ENCODE measurements around the gene UQCRC1.

Gene UQCRC1

DNA sequence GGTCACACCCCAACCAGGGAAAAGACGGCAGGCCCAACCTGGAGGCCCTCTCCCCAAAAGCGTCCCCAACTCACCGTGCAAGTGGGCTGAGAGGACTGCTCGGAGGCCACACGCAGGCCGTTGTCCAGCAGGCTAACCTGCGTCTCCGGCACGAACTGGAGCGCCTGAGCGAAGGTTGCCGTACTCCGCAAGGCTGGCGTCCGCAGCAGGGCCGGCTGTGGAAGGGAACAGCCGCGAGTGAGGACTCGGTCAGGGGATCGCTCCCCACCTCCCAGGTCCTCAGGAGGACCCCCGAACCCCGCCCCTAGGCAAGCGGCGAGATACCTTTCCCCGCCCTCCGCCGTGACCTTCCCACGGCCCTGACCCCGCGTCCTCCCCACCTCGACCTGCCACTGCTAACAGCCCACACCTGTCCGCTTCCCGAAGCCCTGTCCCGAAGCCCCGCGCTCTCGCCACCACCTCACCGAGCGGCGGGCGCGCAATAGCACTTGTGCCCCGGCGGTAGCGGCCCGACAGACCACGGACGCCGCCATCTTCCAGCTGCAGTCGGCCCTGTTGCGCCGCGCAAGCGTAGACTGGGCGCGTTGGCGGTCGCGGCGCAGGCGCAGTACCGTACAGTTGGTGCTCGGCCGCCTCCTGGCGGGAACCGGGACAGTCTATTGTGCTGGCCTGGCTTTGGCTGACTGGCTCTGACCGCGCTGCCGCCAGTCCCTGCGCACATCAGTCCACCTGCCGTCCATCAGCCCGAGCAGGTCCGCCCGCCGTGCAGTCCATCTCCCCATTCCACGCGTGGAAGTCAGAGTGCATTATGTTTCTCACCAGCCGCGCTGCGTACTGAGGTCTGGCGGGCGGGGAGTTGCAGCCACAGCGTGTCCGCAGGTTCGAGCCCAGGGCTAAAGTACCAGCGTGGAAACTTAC is at the start of gene UQCRC1:
TSS of gene UQCRC1 (minus strand) at position 559 of the 918 bp plus-strand sequence. CDS start at position 533, 26 bp downstream.
- TF ChIP-seq, protein P1, sequence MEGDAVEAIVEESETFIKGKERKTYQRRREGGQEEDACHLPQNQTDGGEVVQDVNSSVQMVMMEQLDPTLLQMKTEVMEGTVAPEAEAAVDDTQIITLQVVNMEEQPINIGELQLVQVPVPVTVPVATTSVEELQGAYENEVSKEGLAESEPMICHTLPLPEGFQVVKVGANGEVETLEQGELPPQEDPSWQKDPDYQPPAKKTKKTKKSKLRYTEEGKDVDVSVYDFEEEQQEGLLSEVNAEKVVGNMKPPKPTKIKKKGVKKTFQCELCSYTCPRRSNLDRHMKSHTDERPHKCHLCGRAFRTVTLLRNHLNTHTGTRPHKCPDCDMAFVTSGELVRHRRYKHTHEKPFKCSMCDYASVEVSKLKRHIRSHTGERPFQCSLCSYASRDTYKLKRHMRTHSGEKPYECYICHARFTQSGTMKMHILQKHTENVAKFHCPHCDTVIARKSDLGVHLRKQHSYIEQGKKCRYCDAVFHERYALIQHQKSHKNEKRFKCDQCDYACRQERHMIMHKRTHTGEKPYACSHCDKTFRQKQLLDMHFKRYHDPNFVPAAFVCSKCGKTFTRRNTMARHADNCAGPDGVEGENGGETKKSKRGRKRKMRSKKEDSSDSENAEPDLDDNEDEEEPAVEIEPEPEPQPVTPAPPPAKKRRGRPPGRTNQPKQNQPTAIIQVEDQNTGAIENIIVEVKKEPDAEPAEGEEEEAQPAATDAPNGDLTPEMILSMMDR (IDR thresholded peaks at IDR 0.05; ENCODE audit: borderline replicate concordance, insufficient read depth, low read depth, low read length): peak; percentile 81
- H3K4me3 ChIP-seq (ENCODE audit: low read depth, low read length): peak within 1 kb of the TSS; percentile 98

GRCh38 chr3:48656841-48657281 is 47.4 kb upstream of the UQCRC1 start:
- peak overlapping the region; percentile 58 for H3K4me3 ChIP-seq (ENCODE audit: low read depth, low read length)
- TF ChIP-seq, protein P1 (IDR thresholded peaks at IDR 0.05; ENCODE audit: borderline replicate concordance, insufficient read depth, low read depth, low read length): no peak

- H3K4me3 ChIP-seq (ENCODE audit: low read depth, low read length): peak overlapping the region; percentile 58
- TF ChIP-seq, protein P1 (IDR thresholded peaks at IDR 0.05; ENCODE audit: borderline replicate concordance, insufficient read depth, low read depth, low read length): peak; percentile 87
These were observed 46.8 kb upstream of the UQCRC1 start for GRCh38 chr3:48656061-48656840.

DNA sequence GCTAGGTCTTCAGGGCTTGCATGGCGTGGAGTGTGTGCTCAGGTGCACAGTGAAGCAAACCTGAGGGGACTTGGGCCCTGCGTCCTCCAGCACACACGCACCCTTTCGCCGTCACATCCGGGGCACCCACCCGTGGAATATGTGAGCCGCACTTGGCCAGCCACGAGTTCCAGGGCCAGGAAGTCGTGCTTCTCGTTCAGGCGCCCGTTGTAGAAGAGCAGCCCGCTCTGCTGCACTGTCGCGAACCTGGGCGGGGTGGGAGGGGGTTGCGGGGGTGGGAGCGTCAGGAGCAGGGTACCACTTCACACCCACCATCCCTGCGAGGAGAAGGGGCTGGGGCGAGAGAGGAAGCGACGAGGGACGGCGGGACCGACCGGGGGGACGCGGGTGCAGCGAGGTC is 46.2 kb upstream of the UQCRC1 start:
- TF ChIP-seq, protein P1 (IDR thresholded peaks at IDR 0.05; ENCODE audit: borderline replicate concordance, insufficient read depth, low read depth, low read length): no peak
- H3K4me3 ChIP-seq (ENCODE audit: low read depth, low read length): no peak overlapping the region

DNA sequence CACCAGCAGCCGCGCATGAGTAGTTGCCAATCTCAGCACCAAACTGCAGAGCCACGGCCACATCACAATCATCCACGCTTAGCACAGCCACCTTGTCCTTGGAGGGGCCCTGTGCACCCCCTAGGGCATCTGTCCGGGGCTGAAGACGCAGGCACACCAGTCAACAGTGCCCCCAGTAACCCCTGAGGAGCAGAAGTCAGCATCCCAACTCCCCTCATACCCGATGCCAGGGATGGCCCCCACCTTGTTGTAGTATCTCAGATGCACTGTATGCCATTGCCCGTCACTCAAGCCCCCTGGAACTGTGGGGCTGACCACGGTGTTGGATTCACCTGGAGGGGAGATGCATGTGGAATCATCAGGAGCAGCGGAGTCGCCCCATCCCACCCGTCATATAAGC is 45.6 kb upstream of the UQCRC1 start:
- TF ChIP-seq, protein P1 (IDR thresholded peaks at IDR 0.05; ENCODE audit: borderline replicate concordance, insufficient read depth, low read depth, low read length): no peak
- no peak overlapping the region for H3K4me3 ChIP-seq (ENCODE audit: low read depth, low read length)

GRCh38 chr3:48652923-48653715 is 43.7 kb upstream of the UQCRC1 start:
- TF ChIP-seq, protein P1 (IDR thresholded peaks at IDR 0.05; ENCODE audit: borderline replicate concordance, insufficient read depth, low read depth, low read length): no peak
- H3K4me3 ChIP-seq (ENCODE audit: low read depth, low read length): no peak overlapping the region

Measured in GM12875 (cell line).